ENCODE measurements around the gene PLA2G4E. TPM values are rescaled to one million over a fixed set of nuclear protein-coding genes. Genes with fewer than 3 reads are reported as not detected.

Gene PLA2G4E
- total RNA-seq, 1 experiment from 2014 or later, result not detected

GRCh38 chr15:41940441-41940857, 80.4 kb downstream of the PLA2G4E start:
- intact Hi-C loops (cut with micrococcal nuclease; ENCODE audit: unreplicated experiment) (no loop called here), in situ Hi-C loops (cut with HindIII; ENCODE audit: low pct_unique_long_range_greater_than_20kb, low sequenced_read_pairs) (no loop called here)
- Histone ChIP-seq H3K36me3 (ENCODE audit: control insufficient read depth, insufficient read depth, low read length) (peaks cover 2% of the 10 kb centered on the region; the same call in 1 of the 2 replicates), H3K9me3 (ENCODE audit: control insufficient read depth, insufficient read depth, low read depth, low read length) (no peaks in the 10 kb centered on the region), H3K27ac (ENCODE audit: low read length) (peak overlapping the region; percentile 67), H3K4me3 (ENCODE audit: low read depth in 2 of 2, low read length in 2 of 2) (no peak overlapping the region), H3K4me1 (ENCODE audit: control insufficient read depth, insufficient read depth, low read length) (peaks cover 50% of the 10 kb centered on the region), H3K27me3 (ENCODE audit: control insufficient read depth, insufficient read depth, low read length) (no peaks in the 10 kb centered on the region)
- CTCF ChIA-PET, result no interaction called here
- peak; percentile 82 for DNase-seq (ENCODE audit: low read depth, low spot score)
- ATAC-seq, result peak; percentile 67
- no peak for TF ChIP-seq REST (IDR thresholded peaks at IDR 0.05; ENCODE audit: insufficient read depth in 1 of 2, low read depth in 2 of 2, low read length in 1 of 2)
- peak; percentile 88 for TF ChIP-seq TCF7L2 (IDR thresholded peaks at IDR 0.05; ENCODE audit: low read depth, low read length)
- POLR2A ChIA-PET, result interaction anchor here (0.6 to 0.7 kb wide), 2 partner anchors 21 to 75 kb away, joined by 3 to 7 read pairs; no protein-coding TSS in a partner anchor
- BruUV-seq (replicated peaks), result no TSS peak

- H3K27ac ChIP-seq (ENCODE audit: low read length), result peak overlapping the region; percentile 67
- DNase-seq (ENCODE audit: low read depth, low spot score), result no peak
- in situ Hi-C loops (cut with HindIII; ENCODE audit: low pct_unique_long_range_greater_than_20kb, low sequenced_read_pairs), result no loop called here
- BruUV-seq (replicated peaks), result no TSS peak
- ChIA-PET CTCF (no interaction called here), POLR2A (no interaction called here)
- no peak overlapping the region for H3K4me3 ChIP-seq (ENCODE audit: low read depth in 2 of 2, low read length in 2 of 2)
- ATAC-seq, result no peak
- intact Hi-C loops (cut with micrococcal nuclease; ENCODE audit: unreplicated experiment), result no loop called here
- H3K27me3 ChIP-seq (ENCODE audit: control insufficient read depth, insufficient read depth, low read length), result no peaks in the 10 kb centered on the region
- H3K9me3 ChIP-seq (ENCODE audit: control insufficient read depth, insufficient read depth, low read depth, low read length), result no peaks in the 10 kb centered on the region
- peaks cover 48% of the 10 kb centered on the region for H3K4me1 ChIP-seq (ENCODE audit: control insufficient read depth, insufficient read depth, low read length)
- H3K36me3 ChIP-seq (ENCODE audit: control insufficient read depth, insufficient read depth, low read length), result peaks cover 2% of the 10 kb centered on the region; the same call in 1 of the 2 replicates
- TF ChIP-seq REST (IDR thresholded peaks at IDR 0.05; ENCODE audit: insufficient read depth in 1 of 2, low read depth in 2 of 2, low read length in 1 of 2), result no peak
- no peak for TF ChIP-seq TCF7L2 (IDR thresholded peaks at IDR 0.05; ENCODE audit: low read depth, low read length)
- TF ChIP-seq POLR2AphosphoS5 (IDR thresholded peaks at IDR 0.05; ENCODE audit: low read depth, low read length), result no peak
- no peak for TF ChIP-seq CTCF (IDR thresholded peaks at IDR 0.05)
- TF ChIP-seq SIN3A (IDR thresholded peaks at IDR 0.05; ENCODE audit: borderline replicate concordance, insufficient read depth, low read depth, low read length), result no peak
Observed at GRCh38 chr15:41939986-41940385, 80.9 kb downstream of the PLA2G4E start.
